Activated CD4-positive, alpha-beta T cell treated with anti-CD3 and anti-CD28 coated beads for 48 hours (primary cell): ENCODE measurements around the gene NTN3.
"Not testable (repeated sequence)": the region's sequence is repeated elsewhere in the genome, so short reads cannot be mapped to it uniquely, and the experiment has no call there.

Experiments used
- DNase-seq: peaks from one replicate; pipeline ENCODE4 v3.0.0-alpha.2; 2020

Gene NTN3

GRCh38 chr16:2471016-2471652 lies at the start of gene NTN3:
Gene NTN3 (plus strand): TSS chr16:2471297. CDS start chr16:2471702, 405 bp downstream.
- peak; percentile 23 for DNase-seq

- no peak for DNase-seq
Measured at GRCh38 chr16:2422123-2422867, 48.8 kb upstream of the NTN3 start.

DNA sequence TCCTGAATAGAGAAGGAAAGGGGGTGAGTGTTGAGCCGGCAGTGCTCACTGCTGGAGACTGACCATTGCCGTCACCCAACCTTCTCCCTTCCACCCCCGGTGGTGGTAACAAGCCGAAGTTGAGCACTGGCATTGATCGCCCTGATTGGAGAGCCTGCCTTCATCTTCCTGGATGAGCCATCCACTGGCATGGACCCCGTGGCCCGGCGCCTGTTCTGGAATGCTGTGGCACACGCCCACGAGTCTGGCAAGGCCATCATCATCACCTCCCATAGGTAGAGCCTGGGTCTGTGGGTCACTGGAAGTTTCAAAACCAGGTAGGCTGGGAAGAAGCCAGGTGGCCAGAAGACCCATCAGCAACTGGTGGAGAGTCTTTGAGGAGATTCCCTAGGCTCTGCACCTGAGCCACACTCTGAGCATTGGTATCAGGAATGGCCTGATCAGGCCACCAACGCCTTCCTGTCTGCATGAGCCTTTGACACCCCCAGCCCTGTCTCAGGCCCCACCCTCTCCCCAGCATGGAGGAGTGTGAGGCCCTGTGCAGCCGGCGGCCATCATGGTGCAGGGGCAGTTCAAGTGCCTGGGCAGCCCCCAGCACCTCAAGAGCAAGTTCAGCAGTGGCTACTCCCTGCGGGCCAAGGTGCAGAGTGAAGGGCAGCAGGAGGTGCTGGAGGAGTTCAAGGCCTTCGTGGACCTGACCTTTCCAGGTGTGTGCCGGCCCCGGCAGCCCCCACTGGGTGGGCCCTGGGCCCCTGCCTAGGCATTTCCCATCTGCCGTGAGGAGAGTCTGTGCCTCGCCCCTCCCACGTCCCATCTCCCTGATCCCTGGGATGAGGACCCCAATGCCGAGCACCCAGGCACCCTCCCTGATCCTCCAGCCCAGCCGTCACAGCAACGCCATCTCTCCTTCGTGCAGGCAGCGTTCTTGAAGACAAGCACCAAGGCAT lies 46.8 kb upstream of the NTN3 start:
- no peak for DNase-seq

GRCh38 chr16:2425008-2425518 lies 46.0 kb upstream of the NTN3 start:
- no peak for DNase-seq

GRCh38 chr16:2425825-2426430 lies 45.2 kb upstream of the NTN3 start:
- no peak for DNase-seq

GRCh38 chr16:2426941-2427361 lies 44.1 kb upstream of the NTN3 start:
- DNase-seq: no peak

GRCh38 chr16:2427526-2427925 lies 43.6 kb upstream of the NTN3 start:
- DNase-seq: no peak

DNA sequence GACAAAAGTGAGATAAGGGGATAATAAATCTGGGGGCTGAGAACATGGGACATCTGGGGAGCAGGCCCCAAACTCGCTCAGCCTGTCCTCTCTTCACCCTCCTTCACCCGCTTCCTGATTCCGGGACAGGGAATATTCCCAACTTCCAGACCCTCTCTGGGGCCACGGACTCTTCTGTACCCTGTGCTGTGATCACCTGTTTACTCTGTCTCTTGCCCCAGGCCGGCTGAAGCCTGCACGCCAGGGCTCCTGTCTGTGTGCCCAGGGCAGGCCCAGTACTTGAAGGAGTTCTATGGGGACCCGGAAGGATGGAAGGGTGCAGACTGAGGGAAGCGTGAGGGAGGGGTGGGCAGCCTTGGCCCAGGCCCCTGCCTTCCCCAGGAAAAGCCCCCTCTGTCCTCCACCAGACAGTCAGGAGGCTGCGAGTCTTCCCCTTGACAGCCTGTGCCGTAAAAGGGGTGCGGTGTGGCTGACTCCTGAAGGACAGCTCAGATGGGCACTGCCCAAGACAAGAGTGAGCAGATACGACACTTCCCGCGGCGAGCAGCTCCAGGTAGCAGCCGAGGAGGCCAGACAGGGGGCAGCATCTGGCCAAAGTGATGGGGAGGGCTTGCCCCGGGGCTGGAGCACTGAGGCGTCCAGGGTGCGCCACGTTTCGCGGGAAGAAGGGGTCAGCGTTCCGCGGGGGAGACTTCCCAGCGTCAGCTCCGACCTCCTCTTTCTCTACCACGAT lies 42.9 kb upstream of the NTN3 start:
- DNase-seq: peak; percentile 35

DNA sequence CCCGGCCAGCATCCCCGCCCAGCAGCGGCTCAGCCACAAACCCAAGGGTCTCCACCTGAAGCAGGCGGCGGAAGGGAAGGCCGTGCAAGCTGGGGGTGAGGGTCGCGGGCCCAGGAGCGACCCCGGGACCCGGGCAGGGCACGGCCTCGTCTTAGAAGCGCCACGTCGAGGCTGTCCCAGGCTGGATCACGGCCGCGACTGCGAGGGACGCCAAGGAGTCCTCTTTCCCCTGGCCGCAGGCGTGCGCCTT lies 42.4 kb upstream of the NTN3 start:
- DNase-seq: no peak

- peak; percentile 98 for DNase-seq
Measured at GRCh38 chr16:2429034-2429770, 41.9 kb upstream of the NTN3 start, which contains the start of gene CCNF. Gene CCNF (plus strand): TSS chr16:2429447. CDS start chr16:2429482, 35 bp downstream.

GRCh38 chr16:2429771-2430663 lies 41.1 kb upstream of the NTN3 start:
- no peak for DNase-seq

DNA sequence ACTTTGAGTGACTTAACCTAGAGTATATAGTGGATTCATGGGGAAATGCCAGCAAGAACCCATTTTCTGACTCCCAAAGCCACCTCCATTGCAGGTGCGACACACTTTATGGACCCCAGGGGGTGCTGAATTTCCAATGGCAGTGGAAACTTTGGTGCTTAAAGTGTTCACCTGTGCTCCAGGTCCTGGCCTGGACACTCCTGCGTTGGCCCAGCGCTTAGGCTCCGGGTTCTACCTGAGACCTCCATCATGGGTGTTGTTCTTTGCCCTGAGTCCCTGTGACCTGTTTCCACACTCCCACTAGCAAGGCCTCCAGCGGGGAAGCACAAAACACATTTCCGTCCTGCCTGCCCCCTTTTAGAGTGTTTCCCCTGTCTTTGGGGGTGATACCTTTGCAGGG lies 38.8 kb upstream of the NTN3 start:
- DNase-seq: no peak

- no peak for DNase-seq
Measured at GRCh38 chr16:2432801-2433505, 38.1 kb upstream of the NTN3 start.

GRCh38 chr16:2435236-2435635 lies 35.9 kb upstream of the NTN3 start:
- not testable (repeated sequence) for DNase-seq

DNA sequence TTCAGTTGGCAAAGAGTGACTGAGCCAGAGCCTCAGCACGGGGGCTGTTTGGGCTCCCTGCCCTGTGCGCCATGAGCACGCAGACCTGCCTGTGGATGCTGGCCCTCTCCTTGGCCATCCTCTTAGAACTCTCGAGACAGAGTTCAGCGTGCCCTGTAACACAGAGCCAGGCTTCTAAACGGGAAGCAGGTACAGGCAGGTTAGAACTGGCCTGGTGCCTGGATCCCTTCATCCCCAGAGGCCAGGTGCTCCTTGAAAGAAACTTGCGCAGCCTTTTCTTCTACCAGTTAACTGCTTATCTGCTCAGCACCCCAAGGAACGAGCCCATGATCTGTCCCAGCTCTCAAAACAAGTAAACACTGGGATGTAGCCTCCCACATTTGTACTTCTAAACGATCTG lies 35.0 kb upstream of the NTN3 start:
- no peak for DNase-seq

GRCh38 chr16:2437032-2437790 lies 33.9 kb upstream of the NTN3 start:
- DNase-seq: no peak

DNA sequence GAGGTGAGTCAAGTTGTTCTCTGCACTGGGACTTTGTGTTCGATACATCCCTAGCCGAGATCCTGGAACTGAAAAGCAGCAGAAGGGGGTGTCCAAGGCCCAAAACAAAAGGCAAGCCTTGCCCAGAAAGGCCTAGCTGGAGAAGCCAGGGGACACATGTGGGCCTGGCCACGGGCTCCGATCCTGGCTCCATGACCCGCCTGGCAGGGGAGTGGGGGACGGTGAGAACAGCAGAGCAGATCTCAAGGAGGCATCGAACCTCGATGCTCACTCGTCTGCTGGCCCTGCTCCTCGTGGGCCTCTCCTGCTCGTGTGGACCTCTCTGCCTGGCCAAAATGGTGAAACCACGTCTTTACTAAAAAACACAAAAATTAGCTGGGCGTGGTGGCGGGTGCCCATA lies 33.0 kb upstream of the NTN3 start:
- DNase-seq: no peak

GRCh38 chr16:2439598-2439997 lies 31.5 kb upstream of the NTN3 start:
- no peak for DNase-seq
